CD14-positive monocyte (primary cell): ENCODE measurements around the gene EPC1. TPM values are rescaled to one million over a fixed set of nuclear protein-coding genes. Genes with fewer than 3 reads are reported as not detected.

Experiments used
- DNase-seq, 3 donors: peaks; one replicate each; pipeline ENCODE4 v3.0.0-alpha.2; 2011 to 2022
- H2AFZ ChIP-seq: 2 replicates; pipeline ENCODE4 v1.6.0; 2012; ENCODE audit warnings: mild to moderate bottlenecking, low read depth, low read length, inconsistent platforms; ENCODE audit not compliant: insufficient read depth, poor library complexity, severe bottlenecking
- H3K27ac ChIP-seq, 2 donors: 1 replicate in 1 of 2; 2 replicates in 1 of 2; pipeline ENCODE4 v1.5.1; 2012 to 2013; ENCODE audit warnings: low read length in 2 of 2, control low read depth in 1 of 2, inconsistent platforms in 1 of 2, low read depth in 1 of 2, mild to moderate bottlenecking in 1 of 2
- H3K27me3 ChIP-seq, 2 donors: one replicate each; pipeline versions ENCODE4 v1.6.0 to v1.6.1; 2011 to 2013; ENCODE audit warnings: low read length in 2 of 2; ENCODE audit not compliant: control insufficient read depth in 2 of 2, insufficient read depth in 2 of 2
- H3K36me3 ChIP-seq, 2 donors: replicated peaks in 1 of 2; 1 replicate in 1 of 2; 2 replicates in 1 of 2; pipeline versions ENCODE4 v1.5.1 to v1.6.1; 2012 to 2013; ENCODE audit warnings: low read length in 2 of 2, control low read depth in 1 of 2, inconsistent platforms in 1 of 2, mild to moderate bottlenecking in 1 of 2; ENCODE audit not compliant: insufficient read depth in 2 of 2, control insufficient read depth in 1 of 2
- H3K4me1 ChIP-seq, 2 donors: 1 replicate in 1 of 2; 2 replicates in 1 of 2; pipeline versions ENCODE4 v1.5.1 to v1.6.1; 2012 to 2013; ENCODE audit warnings: low read length in 2 of 2, control low read depth in 1 of 2, inconsistent platforms in 1 of 2, mild to moderate bottlenecking in 1 of 2, moderate library complexity in 1 of 2; ENCODE audit not compliant: insufficient read depth in 2 of 2, control insufficient read depth in 1 of 2
- H3K4me2 ChIP-seq: replicated peaks from 2 replicates; pipeline ENCODE3; 2012; ENCODE audit warnings: low read length, moderate library complexity, mild to moderate bottlenecking; ENCODE audit not compliant: poor library complexity, severe bottlenecking; ENCODE audit errors: extremely low read depth
- H3K4me3 ChIP-seq, 3 experiments: fragments of 200-600 bp in 1 of 3; sonication (generic) in 1 of 3; replicated peaks in 1 of 3; 1 replicate in 2 of 3; 2 replicates in 1 of 3; pipeline ENCODE4 v1.5.1; 2011 to 2013; ENCODE audit warnings: low read length in 3 of 3, mild to moderate bottlenecking in 3 of 3, control low read depth in 2 of 3, low read depth in 2 of 3, inconsistent platforms in 1 of 3, moderate library complexity in 1 of 3
- H3K79me2 ChIP-seq: 2 replicates; pipeline ENCODE4 v1.6.0; 2012; ENCODE audit warnings: mild to moderate bottlenecking, control low read depth, inconsistent platforms, low read length, moderate library complexity; ENCODE audit not compliant: insufficient read depth
- H3K9ac ChIP-seq: 2 replicates; pipeline ENCODE4 v1.6.0; 2017; ENCODE audit warnings: low read length, mild to moderate bottlenecking; ENCODE audit not compliant: insufficient read depth, poor library complexity, severe bottlenecking
- H3K9me3 ChIP-seq, 2 donors: replicated peaks in 1 of 2; 1 replicate in 1 of 2; 2 replicates in 1 of 2; pipeline versions ENCODE4 v1.5.1 to v1.6.1; 2012 to 2013; ENCODE audit warnings: low read length in 2 of 2, control low read depth in 1 of 2; ENCODE audit not compliant: control insufficient read depth in 1 of 2, insufficient read depth in 1 of 2
- H4K20me1 ChIP-seq: 2 replicates; pipeline ENCODE4 v1.6.0; 2012; ENCODE audit warnings: mild to moderate bottlenecking, low read length, control low read depth, moderate library complexity; ENCODE audit not compliant: insufficient read depth
- H3K27ac Mint-ChIP-seq, 7 donors: one replicate each; pipeline ENCODE4 v1.8.0; 2020; ENCODE audit warnings: mild to moderate bottlenecking in 7 of 7, mixed read lengths in 7 of 7, moderate library complexity in 6 of 7, inconsistent platforms in 2 of 7
- H3K27me3 Mint-ChIP-seq, 3 donors: one replicate each; pipeline ENCODE4 v1.8.0; 2021 to 2022; ENCODE audit warnings: low read depth in 3 of 3, mild to moderate bottlenecking in 3 of 3, mixed read lengths in 3 of 3, moderate library complexity in 3 of 3, inconsistent platforms in 1 of 3
- H3K36me3 Mint-ChIP-seq, 2 donors: one replicate each; pipeline ENCODE4 v1.8.0; 2020; ENCODE audit warnings: mixed read lengths in 2 of 2, inconsistent platforms in 1 of 2, mild to moderate bottlenecking in 1 of 2
- H3K4me1 Mint-ChIP-seq: one replicate; pipeline ENCODE4 v1.8.0; 2020; ENCODE audit warnings: mild to moderate bottlenecking, mixed read lengths
- H3K4me3 Mint-ChIP-seq, 2 donors: one replicate each; pipeline ENCODE4 v1.8.0; 2020; ENCODE audit warnings: mild to moderate bottlenecking in 2 of 2, mixed read lengths in 2 of 2, moderate library complexity in 1 of 2
- H3K9me3 Mint-ChIP-seq, 7 donors: one replicate each; pipeline ENCODE4 v1.8.0; 2020 to 2022; ENCODE audit warnings: mixed read lengths in 7 of 7, mild to moderate bottlenecking in 6 of 7, moderate library complexity in 6 of 7, inconsistent platforms in 2 of 7
- CTCF ChIP-seq: fragments of 200-600 bp; IDR thresholded peaks from one replicate; pipeline ENCODE4 v1.8.0; 2022; ENCODE audit warnings: antibody characterized with exemption, mild to moderate bottlenecking
- WGBS: methylation state at CpG from one replicate; pipeline ENCODE4 v1.1.5; 2013; ENCODE audit warnings: missing lambda C conversion rate; ENCODE audit not compliant: insufficient coverage; 5-methylcytosine and 5-hydroxymethylcytosine counted together
- intact Hi-C, 2 donors: fragments of 100-400 bp; cut with micrococcal nuclease; formaldehyde crosslinking; loops; one replicate each; pipeline versions ENCODE4 v1.15.0 to v1.15.1; 2023
- polyA plus RNA-seq, 3 donors: library from polyadenylated mRNA; depleted of rRNA in 1 of 3; unstranded in 2 of 3; stranded (reverse) in 1 of 3; fragments of 300-500 nt in 2 of 3; fragments of >200 nt in 1 of 3; fragmentation: Illumina TruSeq in 2 of 3; gene quantifications; 1 replicate in 2 of 3; 2 replicates in 1 of 3; pipeline ENCODE4 v1.2.3, GENCODE V29; 2012 to 2021

Gene EPC1
- polyA plus RNA-seq, 3 donors, result 28.3 to 60.8 (median 31.0) TPM

GRCh38 chr10:32329061-32329460 is 17.9 kb downstream of the EPC1 start:
- Histone ChIP-seq H3K79me2 (peaks cover 100% of the 10 kb centered on the region), H3K4me2 (no peak overlapping the region), H3K27ac (peak overlapping the region in 1 of 2 donors; percentile 62), H2AFZ (no peak overlapping the region), H3K9me3 (no peaks in the 10 kb centered on the region), H3K4me3 (no peak overlapping the region), H3K4me1 (peaks cover 25 to 52% of the 10 kb centered on the region in 2 donors), H3K36me3 (no peaks in the 10 kb centered on the region), H3K9ac (no peak overlapping the region), H3K27me3 (no peaks in the 10 kb centered on the region), H4K20me1 (peaks cover 95% of the 10 kb centered on the region)
- Mint-ChIP-seq H3K27me3 (no peaks in the 10 kb centered on the region), H3K4me3 (no peak overlapping the region), H3K36me3 (peaks cover 8 to 16% of the 10 kb centered on the region in 2 donors), H3K27ac (peak overlapping the region in 6 of 7 donors; percentile 2 to 83 (median 70)), H3K4me1 (peaks cover 65% of the 10 kb centered on the region), H3K9me3 (no peaks in the 10 kb centered on the region)
- intact Hi-C loops, result no loop called here
- no peak for DNase-seq
- TF ChIP-seq CTCF, result no peak
- WGBS, result 88% methylated on average over 1 of the region's 1 CpG

- no peak for TF ChIP-seq CTCF
- H4K20me1 ChIP-seq, result peaks cover 91% of the 10 kb centered on the region
- peaks cover 8 to 13% of the 10 kb centered on the region in 2 donors for H3K36me3 Mint-ChIP-seq
These were observed 18.5 kb downstream of the EPC1 start for GRCh38 chr10:32328499-32328898.

More at GRCh38 chr10:32328499-32328898, 18.5 kb downstream of the EPC1 start:
- Mint-ChIP-seq H3K4me3 (no peak overlapping the region), H3K4me1 (peaks cover 64% of the 10 kb centered on the region), H3K27me3 (no peaks in the 10 kb centered on the region), H3K27ac (peak overlapping the region; percentile 43 to 83 (median 63)), H3K9me3 (no peaks in the 10 kb centered on the region)
- Histone ChIP-seq H2AFZ (no peak overlapping the region), H3K27me3 (no peaks in the 10 kb centered on the region), H3K4me3 (no peak overlapping the region), H3K9ac (no peak overlapping the region), H3K36me3 (no peaks in the 10 kb centered on the region), H3K9me3 (no peaks in the 10 kb centered on the region), H3K27ac (peak overlapping the region in 1 of 2 donors; percentile 62), H3K79me2 (peaks cover 100% of the 10 kb centered on the region), H3K4me2 (no peak overlapping the region), H3K4me1 (peaks cover 31 to 58% of the 10 kb centered on the region in 2 donors)
- WGBS, result 87% methylated on average over 3 of the region's 3 CpGs
- intact Hi-C loops, result no loop called here
- no peak for DNase-seq
